GM19035 (cell line): ENCODE data around the gene ACMSD.
A peak's percentile ranks its signal among the peaks of the same experiment; 100 is the strongest.
"Not testable (repeated sequence)": the region's sequence is repeated elsewhere in the genome, so short reads cannot be mapped to it uniquely, and the experiment has no call there.

Experiments used
- ATAC-seq: cut with Tn5 transposase; IDR thresholded peaks from one replicate; pipeline ENCODE4 v1.9.1; 2021; ENCODE audit not compliant: unreplicated experiment

Gene ACMSD

GRCh38 chr2:134903701-134904100, 65.3 kb downstream of the ACMSD start:
- not testable (repeated sequence) for ATAC-seq

GRCh38 chr2:134905168-134905567, 66.8 kb downstream of the ACMSD start:
- no peak for ATAC-seq

GRCh38 chr2:134906726-134907125, 68.3 kb downstream of the ACMSD start:
- ATAC-seq = no peak

- ATAC-seq = not testable (repeated sequence)
Observed at GRCh38 chr2:134907441-134908116, 69.2 kb downstream of the ACMSD start.

- no peak for ATAC-seq
Observed at GRCh38 chr2:134910763-134911399, 72.5 kb downstream of the ACMSD start.

GRCh38 chr2:134911400-134911785, 73.0 kb downstream of the ACMSD start:
- no peak for ATAC-seq

GRCh38 chr2:134912361-134912760, 73.9 kb downstream of the ACMSD start:
- no peak for ATAC-seq

GRCh38 chr2:134917360-134917865, 79.0 kb downstream of the ACMSD start:
- no peak for ATAC-seq

- ATAC-seq = peak; percentile 73
Observed at GRCh38 chr2:134917888-134918525, 79.6 kb downstream of the ACMSD start.

- peak; percentile 83 for ATAC-seq
Observed at GRCh38 chr2:134918526-134919340, 80.3 kb downstream of the ACMSD start, which contains the start of gene CCNT2. CCNT2 (plus strand) TSS chr2:134918822; CDS start chr2:134918855, 33 bp downstream.

- no peak for ATAC-seq
Observed at GRCh38 chr2:134919341-134920210, 81.2 kb downstream of the ACMSD start.

GRCh38 chr2:134924912-134925311, 86.5 kb downstream of the ACMSD start:
- ATAC-seq = no peak

- no peak for ATAC-seq
Observed at GRCh38 chr2:134926231-134926931, 88.0 kb downstream of the ACMSD start.

GRCh38 chr2:134927195-134927594, 88.8 kb downstream of the ACMSD start:
- ATAC-seq = no peak

- ATAC-seq = no peak
Observed at GRCh38 chr2:134932864-134933526, 94.6 kb downstream of the ACMSD start.

GRCh38 chr2:134933732-134934131, 95.3 kb downstream of the ACMSD start:
- no peak for ATAC-seq

GRCh38 chr2:134934150-134934549, 95.7 kb downstream of the ACMSD start:
- ATAC-seq = no peak

- no peak for ATAC-seq
Observed at GRCh38 chr2:134934641-134935040, 96.2 kb downstream of the ACMSD start.

- no peak for ATAC-seq
Observed at GRCh38 chr2:134936691-134937090, 98.3 kb downstream of the ACMSD start.
